HepG2 (cell line): Measurements from ENCODE around the gene NUDT8. TPM values are rescaled to one million over a fixed set of nuclear protein-coding genes. Genes with fewer than 3 reads are reported as not detected.

ENCODE experiments used
- CBX5 ChIP-seq: sonication (generic); formaldehyde crosslinking; IDR thresholded peaks from 2 replicates; pipeline ENCODE4 v1.4.0; 2020; ENCODE audit warnings: missing genetic modification reagents, borderline replicate concordance
- KMT2B ChIP-seq: IDR thresholded peaks from 2 replicates; pipeline ENCODE4 v1.6.1; 2016; ENCODE audit warnings: missing genetic modification reagents, missing compliant biosample characterization
- MEIS2 ChIP-seq: sonication (generic); formaldehyde crosslinking; IDR thresholded peaks from 2 replicates; pipeline ENCODE4 v1.9.0; 2021; ENCODE audit warnings: mild to moderate bottlenecking, missing genetic modification reagents
- PATZ1 ChIP-seq: sonication (generic); formaldehyde crosslinking; IDR thresholded peaks from 2 replicates; pipeline ENCODE4 v1.4.0; 2020; ENCODE audit warnings: missing genetic modification reagents
- RFX5 ChIP-seq: IDR thresholded peaks from 2 replicates; pipeline ENCODE4 v1.6.1; 2011; ENCODE audit warnings: low read depth, low read length, improper control_type of control experiment
- RNF219 ChIP-seq: sonication (generic); formaldehyde crosslinking; IDR thresholded peaks from 2 replicates; pipeline ENCODE4 v1.5.0; 2020; ENCODE audit warnings: mild to moderate bottlenecking, missing genetic modification reagents
- XRCC5 ChIP-seq: fragments of 200-400 bp; formaldehyde crosslinking; optimal IDR thresholded peaks from 2 replicates; pipeline ENCODE3; 2017; ENCODE audit warnings: mild to moderate bottlenecking, low read length
- ZBTB33 ChIP-seq: sonication (generic); formaldehyde crosslinking; IDR thresholded peaks from 2 replicates; pipeline ENCODE4 v1.4.0; 2020; ENCODE audit warnings: missing genetic modification reagents
- ZMAT3 ChIP-seq: sonication (generic); formaldehyde crosslinking; conservative IDR thresholded peaks from 2 replicates; pipeline ENCODE4 v1.7.0; 2021; ENCODE audit warnings: missing genetic modification reagents
- ZNF354B ChIP-seq: sonication (generic); formaldehyde crosslinking; IDR thresholded peaks from 2 replicates; pipeline ENCODE4 v1.8.0; 2022; ENCODE audit warnings: mild to moderate bottlenecking, missing genetic modification reagents
- ZNF383 ChIP-seq: sonication (generic); formaldehyde crosslinking; IDR thresholded peaks from 2 replicates; pipeline ENCODE4 v1.4.0; 2020; ENCODE audit warnings: missing genetic modification reagents, mild to moderate bottlenecking, borderline replicate concordance
- ZNF44 ChIP-seq: sonication (generic); formaldehyde crosslinking; IDR thresholded peaks from 2 replicates; pipeline ENCODE4 v1.5.1; 2020; ENCODE audit warnings: mild to moderate bottlenecking, missing genetic modification reagents
- ZNF501 ChIP-seq: sonication (generic); formaldehyde crosslinking; IDR thresholded peaks from 2 replicates; pipeline ENCODE4 v1.5.1; 2020; ENCODE audit warnings: mild to moderate bottlenecking, moderate library complexity, missing genetic modification reagents
- polyA plus RNA-seq, 8 experiments: library from polyadenylated mRNA; depleted of rRNA in 3 of 8; stranded (reverse) in 7 of 8; unstranded in 1 of 8; fragments of >200 nt; fragmentation: Illumina TruSeq in 4 of 8; extraction: Trizol in 4 of 8; gene quantifications; 2 replicates each; pipeline versions ENCODE4 v1.2.1 to v1.2.3, GENCODE V29; 2011 to 2016; ENCODE audit warnings: low read depth in 4 of 8, missing spikeins in 1 of 8, mixed read lengths in 1 of 8; ENCODE audit not compliant: insufficient read depth in 1 of 8
- total RNA-seq, 5 experiments: library from RNA; depleted of rRNA; stranded (reverse); fragments of >200 nt; fragmentation: Illumina TruSeq; extraction: Trizol; gene quantifications; 2 replicates each; pipeline ENCODE4 v1.2.3, GENCODE V29; 2016; ENCODE audit warnings: low read depth in 1 of 5
- TF ChIP-seq, protein P1 (sequence below): IDR thresholded peaks from 2 replicates; pipeline ENCODE4 v1.6.1; 2018; ENCODE audit warnings: missing genetic modification reagents, mild to moderate bottlenecking, missing compliant biosample characterization
- TF ChIP-seq, protein P2 (sequence below): sonication (generic); formaldehyde crosslinking; IDR thresholded peaks from 2 replicates; pipeline ENCODE4 v1.4.0; 2020; ENCODE audit warnings: mild to moderate bottlenecking, missing genetic modification reagents, borderline replicate concordance

NUDT8 gene
- total and polyA plus RNA-seq, 2 of the 13 experiments (the other 11 are each of a cell fraction or from before 2014, with no cell fraction given), result 6.7 to 25.8 TPM

- TF ChIP-seq RNF219, result no peak
- TF ChIP-seq ZNF501 (CRISPR knock-in tag), result peak; percentile 52; the same call in 1 of the 2 replicates
- TF ChIP-seq PATZ1 (CRISPR knock-in tag), result peak; percentile 31; the same call in 1 of the 2 replicates
- peak; percentile 30 for TF ChIP-seq XRCC5
- no peak for TF ChIP-seq ZNF354B
- TF ChIP-seq ZMAT3 (CRISPR knock-in tag), result no peak
- 0 out of 2 replicates have a peak, but pooled peaks have one; percentile 43 for TF ChIP-seq ZBTB33 (CRISPR knock-in tag)
- TF ChIP-seq ZNF383 (CRISPR knock-in tag), result no peak
- TF ChIP-seq, protein P1, sequence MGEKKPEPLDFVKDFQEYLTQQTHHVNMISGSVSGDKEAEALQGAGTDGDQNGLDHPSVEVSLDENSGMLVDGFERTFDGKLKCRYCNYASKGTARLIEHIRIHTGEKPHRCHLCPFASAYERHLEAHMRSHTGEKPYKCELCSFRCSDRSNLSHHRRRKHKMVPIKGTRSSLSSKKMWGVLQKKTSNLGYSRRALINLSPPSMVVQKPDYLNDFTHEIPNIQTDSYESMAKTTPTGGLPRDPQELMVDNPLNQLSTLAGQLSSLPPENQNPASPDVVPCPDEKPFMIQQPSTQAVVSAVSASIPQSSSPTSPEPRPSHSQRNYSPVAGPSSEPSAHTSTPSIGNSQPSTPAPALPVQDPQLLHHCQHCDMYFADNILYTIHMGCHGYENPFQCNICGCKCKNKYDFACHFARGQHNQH (CRISPR knock-in tag), result no peak
- no peak for TF ChIP-seq KMT2B (CRISPR knock-in tag)
- TF ChIP-seq, protein P2, sequence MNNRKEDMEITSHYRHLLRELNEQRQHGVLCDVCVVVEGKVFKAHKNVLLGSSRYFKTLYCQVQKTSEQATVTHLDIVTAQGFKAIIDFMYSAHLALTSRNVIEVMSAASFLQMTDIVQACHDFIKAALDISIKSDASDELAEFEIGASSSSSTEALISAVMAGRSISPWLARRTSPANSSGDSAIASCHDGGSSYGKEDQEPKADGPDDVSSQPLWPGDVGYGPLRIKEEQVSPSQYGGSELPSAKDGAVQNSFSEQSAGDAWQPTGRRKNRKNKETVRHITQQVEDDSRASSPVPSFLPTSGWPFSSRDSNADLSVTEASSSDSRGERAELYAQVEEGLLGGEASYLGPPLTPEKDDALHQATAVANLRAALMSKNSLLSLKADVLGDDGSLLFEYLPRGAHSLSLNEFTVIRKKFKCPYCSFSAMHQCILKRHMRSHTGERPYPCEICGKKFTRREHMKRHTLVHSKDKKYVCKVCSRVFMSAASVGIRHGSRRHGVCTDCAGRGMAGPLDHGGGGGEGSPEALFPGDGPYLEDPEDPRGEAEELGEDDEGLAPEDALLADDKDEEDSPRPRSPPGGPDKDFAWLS (CRISPR knock-in tag), result no peak
- no peak for TF ChIP-seq CBX5 (CRISPR knock-in tag)
- no peak for TF ChIP-seq MEIS2 (CRISPR knock-in tag)
- no peak for TF ChIP-seq RFX5
- TF ChIP-seq ZNF44 (CRISPR knock-in tag), result no peak
These were observed 18.5 kb upstream of the NUDT8 start (continued) for GRCh38 chr11:67648140-67648795.
